Adrenal gland (tissue), 5 donors: Measurements from ENCODE around the gene THAP4.

Experiments
- POLR2A ChIP-seq, 2 donors: fragments of 450-650 bp; IDR thresholded peaks; one replicate each; pipeline ENCODE4 v1.6.1; 2017; ENCODE audit warnings: antibody characterized with exemption in 2 of 2, mild to moderate bottlenecking in 2 of 2, moderate library complexity in 1 of 2
- TF ChIP-seq, protein P1 (sequence below), 6 experiments: fragments of 450-650 bp in 4 of 6; fragments of 200-600 bp in 2 of 6; sonication (generic) in 1 of 6; IDR thresholded peaks; 1 replicate in 5 of 6; 2 replicates in 1 of 6; pipeline versions ENCODE4 v1.5.1 to v1.8.0; 2016 to 2021; ENCODE audit warnings: antibody characterized with exemption in 6 of 6, mild to moderate bottlenecking in 2 of 6, moderate library complexity in 1 of 6
- donor health status: DM: no; HTN: no; CAD: no.

DNA sequence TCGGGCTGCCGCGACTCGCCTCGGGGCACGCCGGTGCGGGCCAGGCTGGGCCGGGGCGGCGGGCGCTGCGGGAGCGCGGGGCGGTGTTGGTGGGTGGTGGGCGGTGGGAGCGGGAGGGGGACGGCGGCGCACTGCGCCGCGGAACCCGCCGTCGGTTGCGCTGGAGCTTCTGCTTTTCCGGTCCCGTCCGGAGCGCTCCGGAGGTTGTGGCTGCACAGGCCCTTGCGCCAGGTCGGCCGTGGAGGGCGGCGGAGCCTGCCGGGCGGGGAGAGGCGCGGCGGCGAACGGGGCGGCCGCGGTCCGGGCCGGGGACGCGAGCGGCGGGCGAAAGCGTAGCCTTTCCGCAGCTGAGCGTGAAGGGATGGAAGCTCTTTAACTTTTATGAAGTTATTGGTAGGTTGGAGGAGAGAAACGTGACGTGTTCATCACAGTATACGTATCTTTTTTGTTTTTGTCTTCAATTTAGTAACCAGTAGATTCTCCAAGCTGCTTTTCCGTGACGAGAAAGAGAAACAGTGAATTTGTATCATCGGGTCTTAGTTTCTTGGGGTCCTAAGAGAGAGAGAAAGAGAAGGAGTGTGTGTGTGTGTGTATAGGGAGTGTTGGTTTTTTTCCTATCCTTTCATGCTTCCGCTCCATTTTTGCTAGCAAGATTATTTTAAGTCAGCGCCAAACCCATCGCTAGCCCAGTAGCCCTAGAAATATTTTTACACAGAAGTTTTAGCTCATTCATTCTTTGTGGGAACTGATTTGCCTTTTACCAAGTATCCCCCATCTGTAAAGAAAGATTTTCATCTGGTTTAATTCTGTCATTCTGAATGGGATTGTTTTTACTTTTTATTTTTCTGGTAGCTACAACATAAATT lies 1.1 kb upstream of the THAP4 start:
- TF ChIP-seq, protein P1, sequence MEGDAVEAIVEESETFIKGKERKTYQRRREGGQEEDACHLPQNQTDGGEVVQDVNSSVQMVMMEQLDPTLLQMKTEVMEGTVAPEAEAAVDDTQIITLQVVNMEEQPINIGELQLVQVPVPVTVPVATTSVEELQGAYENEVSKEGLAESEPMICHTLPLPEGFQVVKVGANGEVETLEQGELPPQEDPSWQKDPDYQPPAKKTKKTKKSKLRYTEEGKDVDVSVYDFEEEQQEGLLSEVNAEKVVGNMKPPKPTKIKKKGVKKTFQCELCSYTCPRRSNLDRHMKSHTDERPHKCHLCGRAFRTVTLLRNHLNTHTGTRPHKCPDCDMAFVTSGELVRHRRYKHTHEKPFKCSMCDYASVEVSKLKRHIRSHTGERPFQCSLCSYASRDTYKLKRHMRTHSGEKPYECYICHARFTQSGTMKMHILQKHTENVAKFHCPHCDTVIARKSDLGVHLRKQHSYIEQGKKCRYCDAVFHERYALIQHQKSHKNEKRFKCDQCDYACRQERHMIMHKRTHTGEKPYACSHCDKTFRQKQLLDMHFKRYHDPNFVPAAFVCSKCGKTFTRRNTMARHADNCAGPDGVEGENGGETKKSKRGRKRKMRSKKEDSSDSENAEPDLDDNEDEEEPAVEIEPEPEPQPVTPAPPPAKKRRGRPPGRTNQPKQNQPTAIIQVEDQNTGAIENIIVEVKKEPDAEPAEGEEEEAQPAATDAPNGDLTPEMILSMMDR (IDR thresholded peaks at IDR 0.05), result no peak
- TF ChIP-seq POLR2A (IDR thresholded peaks at IDR 0.05), result no peak
